SK-N-SH (cell line): ENCODE results near the gene ZMYND8.

ENCODE experiments used
- CTCF ChIP-seq: fragments of 200-600 bp; sonication (generic); IDR thresholded peaks from 2 replicates; pipeline ENCODE4 v1.6.1; 2017; ENCODE audit warnings: antibody characterized with exemption, mild to moderate bottlenecking, moderate library complexity
- EP300 ChIP-seq, 2 experiments: IDR thresholded peaks; 2 replicates each; pipeline versions ENCODE4 v1.4.0 to v1.6.1; 2012; ENCODE audit warnings: borderline replicate concordance in 1 of 2, low read depth in 1 of 2, low read length in 1 of 2
- EZH2phosphoT487 ChIP-seq: fragments of 200-600 bp; sonication (generic); IDR thresholded peaks from 2 replicates; pipeline ENCODE4 v1.6.1; 2017; ENCODE audit warnings: low read depth, mixed run types, mild to moderate bottlenecking, antibody characterized with exemption, moderate library complexity, borderline replicate concordance
- SIN3A ChIP-seq: IDR thresholded peaks from 2 replicates; pipeline ENCODE4 v1.6.1; 2012; ENCODE audit warnings: low read depth, mild to moderate bottlenecking, low read length, moderate library complexity, borderline replicate concordance
- SMC3 ChIP-seq: IDR thresholded peaks from 2 replicates; pipeline ENCODE4 v1.6.1; 2012; ENCODE audit warnings: low read depth, low read length, improper control_type of control experiment
- TEAD4 ChIP-seq: IDR thresholded peaks from 2 replicates; pipeline ENCODE4 v1.4.0; 2012; ENCODE audit warnings: mild to moderate bottlenecking, borderline replicate concordance; ENCODE audit not compliant: insufficient read depth
- YY1 ChIP-seq: IDR thresholded peaks from 2 replicates; pipeline ENCODE4 v1.4.0; 2012; ENCODE audit warnings: low read depth, mild to moderate bottlenecking

- no peak for TF ChIP-seq SMC3
- no peak for TF ChIP-seq SIN3A
- no peak for TF ChIP-seq TEAD4
- no peak for TF ChIP-seq EZH2phosphoT487
- TF ChIP-seq CTCF = no peak
- no peak for TF ChIP-seq YY1
- TF ChIP-seq EP300 (IDR thresholded peaks at IDR 0.05; ENCODE audit: borderline replicate concordance in 1 of 2, low read depth in 1 of 2, low read length in 1 of 2) = no peak
These were observed 49.4 kb upstream of the ZMYND8 start for GRCh38 chr20:47405775-47406325.
